ENCODE measurements around the gene C19orf38. TPM values are rescaled to one million over a fixed set of nuclear protein-coding genes. Genes with fewer than 3 reads are reported as not detected.

The C19orf38 gene
- total RNA-seq = 1 to 10 TPM; 2.4 to 3.5 TPM

- H3K9me3 ChIP-seq = no peaks in the 10 kb centered on the region
- H3K36me3 ChIP-seq = no peaks in the 10 kb centered on the region
- H3K27ac ChIP-seq = no peak within 1 kb of the TSS
- TF ChIP-seq, protein P1, sequence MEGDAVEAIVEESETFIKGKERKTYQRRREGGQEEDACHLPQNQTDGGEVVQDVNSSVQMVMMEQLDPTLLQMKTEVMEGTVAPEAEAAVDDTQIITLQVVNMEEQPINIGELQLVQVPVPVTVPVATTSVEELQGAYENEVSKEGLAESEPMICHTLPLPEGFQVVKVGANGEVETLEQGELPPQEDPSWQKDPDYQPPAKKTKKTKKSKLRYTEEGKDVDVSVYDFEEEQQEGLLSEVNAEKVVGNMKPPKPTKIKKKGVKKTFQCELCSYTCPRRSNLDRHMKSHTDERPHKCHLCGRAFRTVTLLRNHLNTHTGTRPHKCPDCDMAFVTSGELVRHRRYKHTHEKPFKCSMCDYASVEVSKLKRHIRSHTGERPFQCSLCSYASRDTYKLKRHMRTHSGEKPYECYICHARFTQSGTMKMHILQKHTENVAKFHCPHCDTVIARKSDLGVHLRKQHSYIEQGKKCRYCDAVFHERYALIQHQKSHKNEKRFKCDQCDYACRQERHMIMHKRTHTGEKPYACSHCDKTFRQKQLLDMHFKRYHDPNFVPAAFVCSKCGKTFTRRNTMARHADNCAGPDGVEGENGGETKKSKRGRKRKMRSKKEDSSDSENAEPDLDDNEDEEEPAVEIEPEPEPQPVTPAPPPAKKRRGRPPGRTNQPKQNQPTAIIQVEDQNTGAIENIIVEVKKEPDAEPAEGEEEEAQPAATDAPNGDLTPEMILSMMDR (IDR thresholded peaks at IDR 0.05) = no peak
- no peaks in the 10 kb centered on the region for H3K27me3 ChIP-seq (replicated peaks; ENCODE audit: insufficient read depth)
- ATAC-seq (ENCODE audit: insufficient number of reproducible peaks, low FRiP score, low read depth) (no peak), DNase-seq (ENCODE audit: low spot score) (no peak)
- H3K4me3 ChIP-seq = peak within 1 kb of the TSS; percentile 7
- no peaks in the 10 kb centered on the region for H3K4me1 ChIP-seq (ENCODE audit: control insufficient read depth in 1 of 2, low read depth in 2 of 2)
These were observed at the start of gene C19orf38 for GRCh38 chr19:10848230-10848856. TSS of gene C19orf38 (plus strand) at chr19:10848415. CDS start at chr19:10848509, 94 bp downstream.

GRCh38 chr19:10800488-10800887, 47.7 kb upstream of the C19orf38 start:
- ATAC-seq (ENCODE audit: insufficient number of reproducible peaks, low FRiP score, low read depth) (no peak), DNase-seq (ENCODE audit: low spot score) (no peak)
- no peaks in the 10 kb centered on the region for H3K9me3 ChIP-seq
- peaks cover 52% of the 10 kb centered on the region for H3K36me3 ChIP-seq
- no peaks in the 10 kb centered on the region for H3K4me1 ChIP-seq (ENCODE audit: control insufficient read depth in 1 of 2, low read depth in 2 of 2)
- H3K27me3 ChIP-seq (replicated peaks; ENCODE audit: insufficient read depth) = no peaks in the 10 kb centered on the region
- TF ChIP-seq, protein P1 (IDR thresholded peaks at IDR 0.05) = no peak
- no peak overlapping the region for H3K27ac ChIP-seq
- no peak overlapping the region for H3K4me3 ChIP-seq

DNA sequence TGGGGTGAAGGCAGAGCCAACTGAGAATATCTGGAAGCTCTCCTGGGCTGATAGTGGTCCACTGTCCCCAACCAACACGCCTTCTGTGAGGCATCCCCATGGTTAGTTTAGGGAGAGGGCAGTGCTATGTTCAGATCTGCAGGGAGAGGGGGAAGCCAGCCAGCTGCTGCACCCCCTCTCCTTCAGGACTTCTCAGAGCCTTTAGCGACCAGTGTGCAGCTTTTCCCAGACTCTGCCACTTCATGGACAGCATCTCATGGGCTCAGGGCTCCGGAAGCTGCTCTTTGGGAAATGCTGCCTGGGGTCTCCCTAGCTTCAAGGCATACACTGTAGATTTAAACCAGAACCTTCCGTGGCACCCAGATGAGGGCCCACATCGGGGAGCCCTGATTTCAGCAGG, 45.7 kb upstream of the C19orf38 start:
- H3K9me3 ChIP-seq = no peaks in the 10 kb centered on the region
- no peak for DNase-seq (ENCODE audit: low spot score)
- TF ChIP-seq, protein P1 (IDR thresholded peaks at IDR 0.05) = no peak
- no peak for ATAC-seq (ENCODE audit: insufficient number of reproducible peaks, low FRiP score, low read depth)
- H3K4me1 ChIP-seq (ENCODE audit: control insufficient read depth in 1 of 2, low read depth in 2 of 2) = no peaks in the 10 kb centered on the region
- H3K27me3 ChIP-seq (replicated peaks; ENCODE audit: insufficient read depth) = no peaks in the 10 kb centered on the region
- H3K36me3 ChIP-seq = peaks cover 50% of the 10 kb centered on the region
- no peak overlapping the region for H3K27ac ChIP-seq
- H3K4me3 ChIP-seq = no peak overlapping the region

GRCh38 chr19:10803252-10803651, 45.0 kb upstream of the C19orf38 start:
- no peak overlapping the region for H3K4me3 ChIP-seq
- H3K27me3 ChIP-seq (replicated peaks; ENCODE audit: insufficient read depth) = no peaks in the 10 kb centered on the region
- H3K27ac ChIP-seq = no peak overlapping the region
- TF ChIP-seq, protein P1 (IDR thresholded peaks at IDR 0.05) = no peak
- ATAC-seq (ENCODE audit: insufficient number of reproducible peaks, low FRiP score, low read depth) (no peak), DNase-seq (ENCODE audit: low spot score) (no peak)
- H3K36me3 ChIP-seq = peaks cover 47% of the 10 kb centered on the region
- H3K9me3 ChIP-seq = no peaks in the 10 kb centered on the region
- no peaks in the 10 kb centered on the region for H3K4me1 ChIP-seq (ENCODE audit: control insufficient read depth in 1 of 2, low read depth in 2 of 2)

DNA sequence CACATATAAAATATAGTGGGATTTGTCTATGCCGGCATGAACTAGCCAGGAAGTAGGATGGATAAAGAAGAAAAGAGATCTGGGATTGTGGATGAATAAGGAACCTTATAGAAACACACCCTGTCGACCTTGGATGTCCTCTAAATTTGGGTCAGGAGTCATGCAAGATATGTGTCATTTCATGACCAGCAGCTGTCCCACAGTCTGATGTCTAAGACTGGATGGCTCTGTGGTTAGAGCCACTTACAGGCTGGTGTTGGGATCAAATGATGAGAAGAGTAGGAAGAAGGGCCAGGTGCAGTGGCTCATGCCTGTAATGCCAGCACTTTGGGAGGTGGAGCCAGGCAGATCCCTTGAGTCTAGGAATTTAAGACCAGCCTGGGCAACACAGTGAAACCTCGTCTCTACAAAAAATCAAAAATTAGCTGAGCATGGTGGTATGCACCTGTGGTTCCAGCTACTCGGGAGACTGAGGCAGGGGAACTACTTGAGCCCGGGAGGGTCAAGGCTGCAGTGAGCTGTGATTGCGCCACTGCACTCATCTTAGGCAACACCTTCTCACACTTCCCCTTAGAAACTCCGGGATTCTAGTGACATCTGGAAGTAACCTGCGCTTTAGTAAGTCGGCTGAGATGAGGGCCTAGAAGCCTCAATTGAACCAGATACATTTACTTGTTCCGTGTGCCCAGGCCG, 43.0 kb upstream of the C19orf38 start:
- no peaks in the 10 kb centered on the region for H3K27me3 ChIP-seq (replicated peaks; ENCODE audit: insufficient read depth)
- no peak overlapping the region for H3K4me3 ChIP-seq
- DNase-seq (ENCODE audit: low spot score) (no peak), ATAC-seq (ENCODE audit: insufficient number of reproducible peaks, low FRiP score, low read depth) (no peak)
- peaks cover 40% of the 10 kb centered on the region for H3K36me3 ChIP-seq
- no peak overlapping the region for H3K27ac ChIP-seq
- no peaks in the 10 kb centered on the region for H3K9me3 ChIP-seq
- TF ChIP-seq, protein P1 (IDR thresholded peaks at IDR 0.05) = no peak
- no peaks in the 10 kb centered on the region for H3K4me1 ChIP-seq (ENCODE audit: control insufficient read depth in 1 of 2, low read depth in 2 of 2)
